GM21737 (cell line): ENCODE data around the gene CNIH1.
"Not testable (repeated sequence)": the region's sequence is repeated elsewhere in the genome, so short reads cannot be mapped to it uniquely, and the experiment has no call there.

Source experiments
- ATAC-seq: cut with Tn5 transposase; IDR thresholded peaks from one replicate; pipeline ENCODE4 v1.9.1; 2021; ENCODE audit warnings: mild to moderate bottlenecking, moderate library complexity; ENCODE audit not compliant: unreplicated experiment

CNIH1 gene

GRCh38 chr14:54470701-54471100 is 29.5 kb upstream of the CNIH1 start:
- ATAC-seq = no peak

GRCh38 chr14:54467280-54467679 is 26.1 kb upstream of the CNIH1 start:
- no peak for ATAC-seq

DNA sequence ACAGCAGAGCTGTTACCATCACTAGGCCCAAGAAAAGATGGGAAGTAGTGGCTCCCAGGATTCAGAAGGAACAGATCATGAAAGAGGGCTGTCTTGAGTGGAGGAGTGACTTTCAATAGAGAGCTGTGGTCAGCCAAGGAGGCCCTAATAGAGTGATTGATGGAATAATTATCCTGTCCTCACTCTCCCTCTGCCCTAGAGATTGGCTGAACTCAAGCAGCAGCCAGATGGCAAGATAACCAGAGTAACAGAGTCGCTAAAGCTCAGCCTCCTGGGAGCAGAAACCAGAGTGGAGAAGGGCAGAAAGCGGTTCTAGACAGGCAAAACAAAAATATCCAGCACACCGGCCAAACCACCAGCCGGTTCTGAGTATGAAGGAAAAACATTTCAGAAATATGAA is 24.5 kb upstream of the CNIH1 start:
- ATAC-seq = no peak

- ATAC-seq = no peak
These were observed 20.9 kb upstream of the CNIH1 start for GRCh38 chr14:54462048-54462447.

GRCh38 chr14:54459106-54459505 is 17.9 kb upstream of the CNIH1 start:
- ATAC-seq = no peak

DNA sequence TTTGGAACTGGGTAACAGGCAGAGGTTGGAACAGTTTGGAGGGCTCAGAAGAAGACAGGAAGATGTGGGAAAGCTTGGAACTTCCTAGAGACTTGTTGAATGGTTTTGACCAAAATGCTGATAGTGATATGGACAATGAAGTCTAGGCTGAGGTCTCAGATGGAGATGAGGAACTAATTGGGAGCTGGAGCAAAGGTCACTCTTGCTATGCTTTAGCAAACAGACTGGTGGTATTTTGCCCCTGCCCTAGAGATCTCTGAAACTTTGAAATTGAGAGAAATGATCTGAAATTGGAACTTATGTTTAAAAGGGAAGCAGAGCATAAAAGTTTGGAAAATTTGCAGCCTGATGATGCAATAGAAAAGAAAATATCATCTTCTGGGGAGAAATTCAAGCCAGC is 17.4 kb upstream of the CNIH1 start:
- ATAC-seq = not testable (repeated sequence)

DNA sequence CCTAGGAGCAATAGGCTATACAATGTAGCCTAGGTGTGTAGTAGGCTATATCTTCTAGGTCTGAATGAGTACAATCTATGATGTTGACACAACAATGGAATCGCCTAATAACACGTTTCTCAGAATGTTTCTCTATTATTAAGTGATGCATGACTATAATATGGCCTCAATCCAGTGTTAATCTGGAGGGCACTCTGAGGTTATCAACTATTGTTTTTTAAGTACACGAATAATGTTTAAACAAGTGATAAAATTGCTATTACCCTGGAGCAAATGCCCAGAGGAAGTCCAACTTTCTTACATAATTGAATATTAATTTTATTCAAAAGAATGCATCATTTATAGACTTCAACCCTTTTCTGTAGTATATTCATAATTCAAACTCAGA is 16.4 kb upstream of the CNIH1 start:
- ATAC-seq = no peak

- not testable (repeated sequence) for ATAC-seq
These were observed 15.8 kb upstream of the CNIH1 start for GRCh38 chr14:54456820-54457608.

- no peak for ATAC-seq
These were observed 14.2 kb upstream of the CNIH1 start for GRCh38 chr14:54455363-54455762.

- ATAC-seq = not testable (repeated sequence)
These were observed 12.8 kb upstream of the CNIH1 start for GRCh38 chr14:54453990-54454389.

- no peak for ATAC-seq
These were observed 12.1 kb upstream of the CNIH1 start for GRCh38 chr14:54453252-54453651.

- no peak for ATAC-seq
These were observed 10.8 kb upstream of the CNIH1 start for GRCh38 chr14:54451961-54452360.

- ATAC-seq = no peak
These were observed 10.0 kb upstream of the CNIH1 start for GRCh38 chr14:54451121-54451601.

DNA sequence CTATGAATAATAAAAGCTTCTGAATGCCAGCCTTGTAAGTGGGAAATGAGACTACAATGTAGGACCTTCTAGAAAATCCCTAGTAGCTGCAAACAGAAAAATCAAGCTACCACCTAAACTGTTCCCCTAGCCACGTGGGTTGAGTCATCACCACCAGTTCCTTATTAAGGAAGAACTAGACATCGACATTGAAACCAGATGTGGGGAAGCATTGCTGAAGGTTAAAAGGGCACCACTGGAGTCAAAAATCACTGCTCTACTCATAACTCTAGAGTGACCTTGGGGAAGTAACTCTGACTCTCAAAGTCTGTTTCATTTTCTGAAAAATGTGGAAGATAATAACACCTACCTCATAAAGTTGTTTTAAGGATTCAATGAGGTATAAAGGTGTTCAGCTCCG is 9.4 kb upstream of the CNIH1 start:
- ATAC-seq = no peak

- ATAC-seq = no peak
These were observed 6.1 kb upstream of the CNIH1 start for GRCh38 chr14:54447231-54447692.

DNA sequence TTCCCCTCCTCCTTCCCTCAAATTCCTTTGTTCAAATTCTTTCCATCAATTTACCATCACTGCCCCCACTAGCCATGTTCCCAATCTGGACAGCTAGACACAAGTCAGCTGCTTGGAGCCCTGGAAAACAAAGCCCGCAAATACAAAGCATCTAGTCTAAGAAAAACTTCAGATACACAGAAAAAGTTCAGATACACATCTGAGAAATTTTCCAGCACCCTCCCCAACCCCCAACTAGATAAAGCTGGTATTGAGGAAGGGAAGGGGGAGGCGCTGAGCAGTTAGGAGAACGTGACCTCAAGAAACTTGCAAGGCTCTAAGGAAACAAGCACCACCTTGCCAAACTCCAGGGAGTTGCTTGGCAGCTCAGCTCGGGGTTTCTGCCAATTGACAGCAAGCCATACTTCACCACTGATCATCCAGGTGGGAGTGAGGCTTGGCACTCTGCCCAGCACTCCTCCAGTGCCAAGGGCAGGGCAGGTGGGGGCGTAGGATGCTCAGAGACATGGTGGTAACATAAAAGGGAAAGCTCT is 5.1 kb upstream of the CNIH1 start:
- ATAC-seq = no peak

- ATAC-seq = no peak
These were observed 3.5 kb upstream of the CNIH1 start for GRCh38 chr14:54444681-54445080.

DNA sequence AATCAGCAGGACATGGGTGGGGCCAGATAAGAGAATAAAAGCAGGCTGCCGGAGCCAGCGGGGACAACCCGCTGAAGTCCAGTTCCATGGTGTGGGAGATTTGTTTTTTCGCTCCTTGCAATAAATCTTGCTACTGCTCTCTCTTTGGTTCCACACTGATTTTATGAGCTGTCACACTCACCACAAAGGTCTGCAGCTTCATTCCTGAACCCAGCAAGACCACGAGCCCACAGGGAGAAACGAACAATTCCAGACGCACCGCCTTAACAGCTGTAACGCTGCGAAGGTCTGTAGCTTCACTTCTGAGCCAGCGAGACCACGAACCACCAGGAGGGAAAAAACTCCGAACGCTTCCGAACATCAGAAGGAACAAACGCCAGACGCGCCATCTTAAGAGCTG is 2.8 kb upstream of the CNIH1 start:
- no peak for ATAC-seq

DNA sequence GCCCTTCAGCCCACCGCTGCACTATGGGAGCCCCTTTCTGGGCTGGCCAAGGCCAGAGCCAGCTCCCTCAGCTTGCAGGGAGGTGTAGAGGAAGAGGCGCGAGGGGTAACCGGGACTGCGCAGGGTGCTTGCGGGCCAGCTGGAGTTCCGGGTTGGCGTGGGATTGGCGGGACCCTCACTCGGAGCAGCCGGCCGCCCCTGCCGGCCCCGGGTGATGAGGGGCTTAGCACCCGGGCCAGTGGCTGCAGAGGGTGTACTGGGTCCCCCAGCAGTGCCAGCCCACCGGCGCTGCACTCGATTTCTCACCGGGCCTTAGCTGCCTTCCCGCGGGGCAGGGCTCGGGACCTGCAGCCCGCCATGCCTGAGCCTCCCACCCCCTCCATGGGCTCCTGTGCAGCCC is 1.8 kb upstream of the CNIH1 start:
- ATAC-seq = not testable (repeated sequence)

DNA sequence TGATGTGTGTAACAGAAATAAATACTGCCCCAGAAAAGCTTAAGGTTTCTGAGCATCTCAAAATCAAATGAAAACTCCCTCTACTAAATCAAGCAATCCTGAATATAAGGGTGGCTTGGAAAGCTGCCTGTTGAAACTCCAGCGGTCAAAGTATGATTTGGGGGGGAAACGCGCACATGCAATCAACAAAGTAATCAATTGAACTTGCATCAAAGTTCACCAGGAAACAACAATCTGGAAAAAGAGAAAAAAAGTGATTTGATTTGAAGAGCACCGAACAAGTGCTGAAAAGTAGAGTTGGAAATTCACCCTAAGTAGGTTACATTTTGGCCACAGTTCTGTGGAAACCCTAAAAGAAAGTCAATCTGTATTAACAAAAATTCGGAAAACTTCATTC is 700 bp downstream of the CNIH1 start:
- ATAC-seq = no peak

DNA sequence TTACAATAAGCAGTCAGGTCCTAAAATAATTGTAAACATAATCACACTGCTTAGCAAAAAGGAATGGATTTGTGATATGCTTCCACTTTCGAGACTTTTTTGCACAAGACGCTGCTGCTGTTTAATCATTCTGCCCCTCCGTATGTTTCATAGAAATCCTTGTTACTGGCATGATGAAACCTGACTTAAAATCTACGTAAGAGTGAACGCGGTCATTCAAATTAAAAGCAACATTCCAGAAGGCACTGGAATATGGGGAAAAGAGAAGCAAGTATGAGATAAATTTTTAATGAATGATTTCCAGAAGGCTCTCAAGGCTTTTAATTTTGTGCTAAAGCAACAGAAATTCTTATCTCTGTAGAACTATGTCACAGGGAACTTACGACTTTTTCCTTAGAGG is 1.1 kb downstream of the CNIH1 start:
- no peak for ATAC-seq

DNA sequence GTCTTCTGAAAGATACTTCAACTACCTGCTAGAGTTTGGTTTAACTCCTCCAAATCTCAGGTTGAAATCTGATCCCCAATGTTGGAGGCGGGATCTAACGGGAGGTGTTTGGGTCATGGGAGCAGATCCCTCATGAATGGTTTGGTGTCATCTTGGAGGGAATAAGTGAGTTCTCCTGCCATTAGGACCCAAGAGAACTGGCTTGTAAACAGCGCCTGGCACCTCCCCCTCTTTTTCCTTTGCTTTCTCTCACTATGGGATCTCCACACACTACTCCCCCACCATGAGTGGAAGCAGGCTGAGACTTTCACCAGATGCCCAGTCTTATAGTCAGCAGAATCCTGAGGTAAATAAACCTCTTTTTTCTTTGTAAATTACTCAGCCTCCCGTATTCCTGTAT is 2.5 kb downstream of the CNIH1 start:
- ATAC-seq = no peak

DNA sequence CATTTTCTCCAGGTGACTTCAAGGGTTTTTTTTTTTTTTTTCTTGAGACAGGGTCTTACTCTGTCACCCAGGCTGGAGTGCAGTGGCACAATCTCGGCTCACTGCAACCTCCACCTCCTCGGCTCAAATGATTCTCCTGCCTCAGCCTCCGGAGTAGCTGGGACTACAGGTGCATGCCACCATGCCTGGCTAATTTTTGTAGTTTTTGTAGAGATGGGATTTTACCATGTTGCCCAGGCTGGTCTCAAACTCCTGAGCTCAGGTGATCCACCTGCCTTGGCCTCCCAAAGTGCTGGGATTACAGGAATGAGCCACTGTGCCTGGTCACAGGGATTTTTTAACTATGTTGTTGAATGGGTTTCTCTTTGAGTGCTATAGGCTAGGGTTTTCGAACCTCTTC is 3.2 kb downstream of the CNIH1 start:
- ATAC-seq = not testable (repeated sequence)
